MM.1S (cell line): Measurements from ENCODE around the gene EXTL1.

Experiments
- DNase-seq: peaks from one replicate; pipeline ENCODE4 v3.0.0-alpha.2; 2015
- H2AFZ ChIP-seq: fragments of 300-600 bp; sonication (generic); 2 replicates; pipeline ENCODE4 v1.6.0; 2016; ENCODE audit warnings: antibody characterized with exemption, low read length
- H3F3A ChIP-seq: fragments of 300-600 bp; sonication (generic); 2 replicates; pipeline ENCODE4 v1.6.1; 2016; ENCODE audit warnings: mild to moderate bottlenecking, antibody characterized with exemption, low read length, moderate library complexity, mixed read lengths; ENCODE audit not compliant: insufficient read depth
- H3K27ac ChIP-seq: fragments of 300-600 bp; sonication (generic); 2 replicates; pipeline ENCODE4 v1.5.1; 2016; ENCODE audit warnings: mild to moderate bottlenecking, low read length
- H3K27me3 ChIP-seq: fragments of 300-600 bp; sonication (generic); replicated peaks from 2 replicates; pipeline ENCODE4 v1.6.0; 2016; ENCODE audit warnings: low read length; ENCODE audit not compliant: insufficient read depth
- H3K36me3 ChIP-seq: fragments of 300-600 bp; sonication (generic); replicated peaks from 2 replicates; pipeline ENCODE4 v1.6.1; 2016; ENCODE audit warnings: mild to moderate bottlenecking, low read length, mixed read lengths; ENCODE audit not compliant: insufficient read depth
- H3K4me1 ChIP-seq: fragments of 300-600 bp; sonication (generic); 2 replicates; pipeline ENCODE4 v1.6.1; 2016; ENCODE audit warnings: low read length, mixed read lengths
- H3K4me2 ChIP-seq: fragments of 300-600 bp; sonication (generic); 2 replicates; pipeline ENCODE4 v1.6.0; 2016; ENCODE audit warnings: low read depth, low read length
- H3K4me3 ChIP-seq: fragments of 300-600 bp; sonication (generic); 2 replicates; pipeline ENCODE4 v1.5.1; 2016; ENCODE audit warnings: low read length, mixed read lengths
- H3K79me2 ChIP-seq: fragments of 300-600 bp; sonication (generic); 2 replicates; pipeline ENCODE4 v1.6.1; 2016; ENCODE audit warnings: mixed run types, low read length, mixed read lengths
- H3K9ac ChIP-seq: fragments of 300-600 bp; sonication (generic); 2 replicates; pipeline ENCODE4 v1.6.1; 2016; ENCODE audit warnings: low read length, mixed read lengths
- H3K9me2 ChIP-seq: fragments of 300-600 bp; sonication (generic); replicated peaks from 2 replicates; pipeline ENCODE4 v1.6.1; 2016; ENCODE audit warnings: mild to moderate bottlenecking, low read length, mixed read lengths; ENCODE audit not compliant: insufficient read depth
- H3K9me3 ChIP-seq: fragments of 300-600 bp; sonication (generic); replicated peaks from 2 replicates; pipeline ENCODE4 v1.6.1; 2016; ENCODE audit warnings: mild to moderate bottlenecking, low read length, mixed read lengths; ENCODE audit not compliant: insufficient read depth
- H4K20me1 ChIP-seq: fragments of 300-600 bp; sonication (generic); 2 replicates; pipeline ENCODE4 v1.6.1; 2016; ENCODE audit warnings: mild to moderate bottlenecking, low read length, moderate library complexity, mixed read lengths; ENCODE audit not compliant: insufficient read depth
- EZH2 ChIP-seq: fragments of 300-600 bp; sonication (generic); optimal IDR thresholded peaks from 2 replicates; pipeline ENCODE3; 2017; ENCODE audit warnings: low read depth, mild to moderate bottlenecking, antibody characterized with exemption, low read length, mixed read lengths
- EZH2phosphoT487 ChIP-seq: fragments of 300-600 bp; sonication (generic); IDR thresholded peaks from 2 replicates; pipeline ENCODE4 v1.6.1; 2018; ENCODE audit warnings: antibody characterized with exemption, low read length
- TF ChIP-seq, protein P1 (sequence below): fragments of 300-600 bp; sonication (generic); IDR thresholded peaks from 2 replicates; pipeline ENCODE4 v1.5.1; 2016; ENCODE audit warnings: antibody characterized with exemption, low read length, mixed read lengths

The EXTL1 gene

DNA sequence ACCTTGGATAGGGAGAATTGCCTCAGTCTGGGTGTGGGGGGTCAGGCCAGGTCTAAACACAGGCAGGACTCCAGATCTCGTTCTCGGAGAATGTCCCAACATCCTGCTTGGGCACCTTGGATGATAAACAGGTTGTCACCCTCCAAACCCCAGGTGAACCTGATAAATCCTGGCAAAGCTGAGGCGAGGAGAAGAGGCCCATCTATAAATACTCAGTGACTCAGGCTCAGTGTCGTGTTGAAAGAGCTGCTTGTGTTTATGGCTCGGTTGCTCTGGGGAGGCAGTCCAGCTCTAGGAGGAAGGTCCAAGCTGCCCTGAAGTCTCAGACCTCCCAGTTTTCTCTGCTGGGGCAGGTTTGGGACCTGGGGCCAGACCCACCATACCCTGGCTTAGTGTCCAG, 61.6 kb downstream of the EXTL1 start:
- H3K27me3 ChIP-seq, result no peaks in the 10 kb centered on the region
- no peaks in the 10 kb centered on the region for H3K4me1 ChIP-seq
- H3F3A ChIP-seq, result no peaks in the 10 kb centered on the region
- H3K9me2 ChIP-seq, result no peaks in the 10 kb centered on the region
- H3K27ac ChIP-seq, result no peak overlapping the region
- no peak for TF ChIP-seq EZH2phosphoT487
- TF ChIP-seq EZH2, result no peak
- TF ChIP-seq, protein P1, sequence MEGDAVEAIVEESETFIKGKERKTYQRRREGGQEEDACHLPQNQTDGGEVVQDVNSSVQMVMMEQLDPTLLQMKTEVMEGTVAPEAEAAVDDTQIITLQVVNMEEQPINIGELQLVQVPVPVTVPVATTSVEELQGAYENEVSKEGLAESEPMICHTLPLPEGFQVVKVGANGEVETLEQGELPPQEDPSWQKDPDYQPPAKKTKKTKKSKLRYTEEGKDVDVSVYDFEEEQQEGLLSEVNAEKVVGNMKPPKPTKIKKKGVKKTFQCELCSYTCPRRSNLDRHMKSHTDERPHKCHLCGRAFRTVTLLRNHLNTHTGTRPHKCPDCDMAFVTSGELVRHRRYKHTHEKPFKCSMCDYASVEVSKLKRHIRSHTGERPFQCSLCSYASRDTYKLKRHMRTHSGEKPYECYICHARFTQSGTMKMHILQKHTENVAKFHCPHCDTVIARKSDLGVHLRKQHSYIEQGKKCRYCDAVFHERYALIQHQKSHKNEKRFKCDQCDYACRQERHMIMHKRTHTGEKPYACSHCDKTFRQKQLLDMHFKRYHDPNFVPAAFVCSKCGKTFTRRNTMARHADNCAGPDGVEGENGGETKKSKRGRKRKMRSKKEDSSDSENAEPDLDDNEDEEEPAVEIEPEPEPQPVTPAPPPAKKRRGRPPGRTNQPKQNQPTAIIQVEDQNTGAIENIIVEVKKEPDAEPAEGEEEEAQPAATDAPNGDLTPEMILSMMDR, result no peak
- no peaks in the 10 kb centered on the region for H3K9me3 ChIP-seq
- no peak overlapping the region for H3K4me2 ChIP-seq
- no peak overlapping the region for H2AFZ ChIP-seq
- no peak overlapping the region for H3K9ac ChIP-seq
- no peaks in the 10 kb centered on the region for H3K36me3 ChIP-seq
- no peaks in the 10 kb centered on the region for H4K20me1 ChIP-seq
- no peaks in the 10 kb centered on the region for H3K79me2 ChIP-seq
- no peak for DNase-seq
- H3K4me3 ChIP-seq, result no peak overlapping the region

DNA sequence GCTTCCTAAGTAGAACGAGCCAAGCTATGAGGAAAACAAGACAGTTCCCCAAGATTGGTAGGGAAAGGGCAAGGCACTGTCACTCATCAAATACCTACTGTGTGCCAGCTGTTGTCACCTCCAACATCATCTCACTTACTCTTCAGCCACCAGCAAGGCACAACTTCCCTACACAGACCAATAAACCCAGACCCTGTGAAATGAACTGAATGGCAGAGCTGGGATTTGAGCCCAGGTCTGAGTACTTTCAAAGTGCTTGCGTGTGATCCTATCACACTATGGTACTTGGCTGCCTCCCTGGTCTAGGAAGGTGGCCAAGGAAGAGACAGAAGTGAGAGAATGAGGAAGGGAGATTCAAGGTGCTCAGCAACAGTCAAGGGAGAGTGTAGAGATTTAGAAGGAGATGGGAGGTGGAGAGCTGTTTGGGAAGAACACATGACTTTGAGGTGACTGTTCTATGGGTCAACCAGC, 62.6 kb downstream of the EXTL1 start:
- H3F3A ChIP-seq, result no peaks in the 10 kb centered on the region
- no peak for DNase-seq
- no peaks in the 10 kb centered on the region for H3K79me2 ChIP-seq

DNA sequence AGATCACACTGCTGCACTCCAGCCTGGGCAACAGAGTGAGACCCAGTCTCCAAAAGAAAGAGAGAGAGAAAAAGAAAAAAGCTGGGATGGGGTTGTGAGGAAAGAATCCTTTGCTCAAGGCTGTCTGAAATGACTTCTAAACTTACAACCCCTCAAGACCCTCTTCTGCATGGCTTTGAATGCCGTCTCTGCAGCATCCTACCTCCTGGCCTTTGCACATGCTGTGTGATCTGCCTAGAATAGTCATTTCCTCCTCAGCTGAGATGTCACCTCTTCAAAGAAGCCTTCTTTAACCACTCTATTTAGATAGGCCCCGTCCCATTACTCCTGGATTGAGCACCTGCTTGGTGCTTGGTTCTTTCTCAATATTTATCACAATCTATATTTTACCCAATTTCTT, 63.3 kb downstream of the EXTL1 start:
- no peaks in the 10 kb centered on the region for H3K9me2 ChIP-seq
- no peaks in the 10 kb centered on the region for H3K36me3 ChIP-seq
- no peak overlapping the region for H3K4me3 ChIP-seq
- H3K79me2 ChIP-seq, result no peaks in the 10 kb centered on the region
- H3K27ac ChIP-seq, result no peak overlapping the region
- H3K4me2 ChIP-seq, result no peak overlapping the region
- TF ChIP-seq EZH2phosphoT487, result no peak
- TF ChIP-seq EZH2, result no peak
- TF ChIP-seq, protein P1, result no peak
- no peaks in the 10 kb centered on the region; the same call in 1 of the 2 replicates for H3K27me3 ChIP-seq
- H3K9me3 ChIP-seq, result no peaks in the 10 kb centered on the region
- no peak overlapping the region for H3K9ac ChIP-seq
- no peak overlapping the region for H2AFZ ChIP-seq
- H3F3A ChIP-seq, result no peaks in the 10 kb centered on the region
- H4K20me1 ChIP-seq, result no peaks in the 10 kb centered on the region
- H3K4me1 ChIP-seq, result no peaks in the 10 kb centered on the region
- DNase-seq, result no peak

More for the DNA sequence above, 62.6 kb downstream of the EXTL1 start:
- no peaks in the 10 kb centered on the region for H3K9me2 ChIP-seq
- H3K9ac ChIP-seq, result no peak overlapping the region
- no peaks in the 10 kb centered on the region for H4K20me1 ChIP-seq
- no peaks in the 10 kb centered on the region for H3K27me3 ChIP-seq
- H2AFZ ChIP-seq, result no peak overlapping the region
- H3K4me2 ChIP-seq, result no peak overlapping the region
- no peaks in the 10 kb centered on the region for H3K36me3 ChIP-seq
- no peak overlapping the region for H3K27ac ChIP-seq
- H3K4me1 ChIP-seq, result no peaks in the 10 kb centered on the region
- H3K4me3 ChIP-seq, result no peak overlapping the region
- TF ChIP-seq, protein P1, result no peak
- H3K9me3 ChIP-seq, result no peaks in the 10 kb centered on the region
